ENCODE results near the gene LIN7B. TPM values are rescaled to one million over a fixed set of nuclear protein-coding genes. Genes with fewer than 3 reads are reported as not detected.

Gene LIN7B
- total RNA-seq = 8.9 and 11.0 TPM in 2 replicates

GRCh38 chr19:49113762-49114629 lies at the start of gene LIN7B:
TSS of gene LIN7B (plus strand) at chr19:49114370. CDS start at chr19:49114405, 35 bp downstream.

DNA sequence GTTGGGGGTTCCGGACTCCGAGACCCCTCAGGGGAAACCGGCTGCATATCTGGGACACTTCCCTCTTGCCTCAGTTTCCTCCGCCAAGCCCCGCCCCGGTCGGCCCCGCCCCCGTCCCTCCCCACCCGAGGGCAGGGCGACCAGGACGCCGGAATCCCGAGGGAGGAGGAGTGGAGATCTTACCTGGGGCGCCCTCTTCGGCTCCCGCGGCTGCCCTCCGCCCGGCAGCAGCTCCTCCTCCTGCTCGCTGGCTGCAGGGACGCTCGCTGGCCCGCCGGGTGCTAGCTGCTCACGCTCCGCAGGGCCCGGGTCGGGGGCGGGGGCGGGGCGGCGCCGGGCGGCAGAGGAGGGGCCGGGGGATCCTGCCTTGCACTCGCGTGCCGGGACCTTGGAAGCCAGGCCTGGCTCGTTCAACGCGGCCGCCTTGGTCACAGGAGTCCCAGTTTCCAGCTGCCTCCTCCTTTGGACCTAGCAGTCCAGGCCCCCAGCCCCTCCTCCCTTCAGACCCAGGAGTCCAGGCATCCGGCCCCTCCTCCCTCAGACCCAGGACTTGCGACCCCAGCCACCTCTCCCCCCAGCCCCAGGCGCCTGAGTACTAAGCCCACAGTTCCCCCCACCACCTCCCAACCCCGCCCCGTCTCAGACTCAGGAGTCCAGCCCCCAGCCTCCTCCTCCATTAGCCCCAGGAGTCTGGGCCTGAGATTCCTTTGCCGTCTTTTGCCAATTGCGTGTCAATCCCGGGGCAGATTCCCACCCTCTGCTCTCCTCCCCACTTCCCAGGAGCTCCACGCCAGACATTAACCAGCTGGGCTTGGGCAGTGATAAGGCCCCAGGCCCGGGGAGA lies 49.2 kb upstream of the LIN7B start, which contains the start of gene NTF4:
Gene NTF4 (minus strand): TSS at position 51 of the 844 bp plus-strand sequence. CDS start 2,821 bp downstream, outside the sequence.

GRCh38 chr19:49085020-49085867 lies 28.9 kb upstream of the LIN7B start, which contains the start of gene SNRNP70:
TSS of gene SNRNP70 (plus strand) at chr19:49085451. CDS start at chr19:49086415, 964 bp downstream.

GRCh38 chr19:49118565-49119410 lies 4.6 kb downstream of the LIN7B start, which contains the start of gene C19orf73:
TSS of gene C19orf73 (minus strand) at chr19:49119143. CDS start at chr19:49119022, 121 bp downstream.

DNA sequence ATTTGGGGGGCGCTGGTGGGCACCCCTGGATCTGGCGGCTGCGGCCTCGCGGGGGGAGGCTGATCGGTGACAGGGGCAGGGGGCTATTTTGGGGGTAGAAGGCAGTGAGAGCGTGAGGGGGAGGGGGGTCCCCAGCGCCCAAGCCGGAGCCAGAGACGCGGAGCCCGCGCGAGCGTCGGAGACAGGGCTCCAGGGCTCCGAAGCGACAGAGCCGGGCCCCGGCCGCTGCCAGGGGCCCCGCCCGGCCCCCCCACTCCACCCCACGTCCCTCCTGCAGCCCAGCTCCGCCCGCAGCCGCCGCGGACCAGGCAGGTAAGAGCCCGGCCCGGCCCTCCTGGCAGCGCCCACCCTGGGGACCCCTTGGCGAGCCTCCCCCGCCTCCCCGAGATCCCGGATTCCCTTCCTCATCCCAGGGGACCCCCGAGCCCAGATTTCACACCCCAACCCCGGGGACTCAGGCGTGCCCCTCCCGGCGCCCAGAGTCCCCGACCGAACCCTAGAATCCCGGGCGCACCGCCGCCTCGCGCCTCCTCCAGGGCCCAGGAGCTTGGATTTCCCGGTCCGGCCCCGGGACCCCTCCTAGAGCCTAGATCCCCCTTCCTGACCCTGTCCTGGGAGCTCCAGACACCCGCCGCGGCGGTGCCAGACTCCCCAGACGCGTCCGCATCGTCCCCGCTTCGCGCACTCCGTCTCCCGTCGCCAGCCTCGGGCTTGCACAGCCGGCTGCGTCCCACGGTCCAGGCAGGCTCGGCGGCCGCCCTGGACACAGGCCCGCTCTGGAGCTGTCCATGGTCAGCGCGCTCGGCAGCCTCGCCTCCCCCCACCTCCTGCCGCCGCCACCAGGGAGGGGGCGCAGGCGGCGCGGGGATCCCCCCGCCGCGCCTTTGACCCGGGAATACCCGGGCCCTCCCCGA lies 5.5 kb downstream of the LIN7B start, which contains the start of gene PPFIA3:
Gene PPFIA3 (plus strand): TSS at position 134 of the 914 bp plus-strand sequence. CDS start 8,330 bp downstream, outside the sequence.

DNA sequence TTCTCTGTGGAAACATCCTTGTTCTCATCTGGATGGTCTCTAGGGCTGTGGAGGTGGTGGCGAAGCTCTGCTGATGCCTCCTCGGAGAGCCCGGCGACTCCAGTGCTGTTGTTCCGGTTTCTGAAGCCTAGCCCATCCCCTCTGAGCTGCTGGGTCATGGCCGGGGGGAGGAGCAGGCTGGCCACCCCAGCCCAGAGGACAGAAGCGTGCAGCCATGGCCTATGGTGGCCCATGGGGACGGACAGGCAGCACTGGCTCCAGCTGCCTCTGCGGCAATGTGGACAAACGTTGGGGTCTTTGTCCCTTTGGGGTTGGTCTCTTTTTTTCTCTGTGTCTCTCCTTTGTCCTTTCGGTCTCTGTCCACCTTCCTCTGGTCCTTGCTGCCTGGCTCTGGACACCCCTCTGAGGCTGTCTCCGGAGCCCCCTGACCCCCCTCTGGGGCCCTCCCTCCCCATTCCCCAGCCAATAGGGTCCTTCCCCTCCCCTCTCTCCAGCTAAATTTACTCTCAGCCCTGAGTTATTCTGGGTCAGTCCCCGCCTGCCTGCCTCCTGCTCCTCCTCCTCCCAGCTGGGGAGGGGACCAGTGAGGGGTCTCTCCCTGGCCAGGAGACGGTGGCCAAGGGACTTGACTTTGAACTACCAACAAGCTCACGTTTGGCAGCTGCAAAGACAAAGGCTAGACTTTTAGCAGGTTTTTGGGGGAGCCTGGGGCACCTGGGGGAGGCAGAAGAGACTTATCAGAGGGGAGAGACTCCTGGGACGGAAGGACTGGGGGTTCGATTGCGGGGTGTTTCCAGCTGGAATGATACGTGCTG lies 41.0 kb downstream of the LIN7B start, which contains the start of gene HRC:
Gene HRC (minus strand): TSS at position 392 of the 815 bp plus-strand sequence. CDS start 159 bp downstream, at position 233.

DNA sequence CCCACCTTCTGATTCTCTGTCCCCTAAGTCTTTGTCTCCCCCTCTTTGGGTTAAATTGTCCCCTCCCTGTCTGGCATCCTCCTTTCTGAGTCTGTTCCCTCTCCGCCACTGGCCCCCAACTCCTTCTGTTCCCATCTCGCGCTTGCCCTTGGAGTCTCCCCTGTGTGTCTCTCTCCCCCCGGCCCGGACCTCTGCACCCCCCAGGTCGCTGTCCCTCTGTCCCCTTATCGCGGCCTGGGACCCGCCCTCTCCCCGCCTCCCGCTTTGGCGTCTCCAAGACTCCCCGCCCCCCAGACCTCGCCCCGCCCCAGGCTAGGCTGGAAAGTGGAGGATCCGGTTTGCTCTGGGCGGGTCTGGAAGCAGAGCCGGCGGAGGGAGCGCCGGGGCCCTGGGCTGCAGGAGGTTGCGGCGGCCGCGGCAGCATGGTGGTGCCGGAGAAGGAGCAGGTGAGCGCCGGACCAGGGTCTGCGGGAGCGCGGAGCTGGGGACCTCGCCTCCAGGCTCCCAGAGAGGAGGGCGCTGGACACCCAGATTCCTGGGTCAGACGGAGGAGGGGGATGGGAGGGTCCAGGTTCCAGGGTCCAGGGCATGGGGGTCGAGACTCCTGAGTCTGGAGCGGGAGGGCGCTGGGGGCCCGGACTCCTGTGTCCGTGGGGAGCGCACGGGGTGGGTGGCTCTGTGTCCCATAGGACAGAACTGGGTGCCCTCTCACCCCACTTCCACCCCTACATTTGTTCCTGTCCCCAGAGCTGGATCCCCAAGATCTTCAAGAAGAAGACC lies 43.5 kb downstream of the LIN7B start, which contains the start of gene TRPM4:
Gene TRPM4 (plus strand): TSS at position 348 of the 780 bp plus-strand sequence. CDS start 75 bp downstream, at position 423.

Other genes starting within 250 kb of the LIN7B start
- gene PLEKHA4, start 245.8 kb upstream of the LIN7B start, total RNA-seq = 6.5 and 10.6 TPM in 2 replicates
- gene PPP1R15A, start 241.9 kb upstream of the LIN7B start, total RNA-seq = 51.6 and 53.1 TPM in 2 replicates
- gene TULP2, start 215.6 kb upstream of the LIN7B start, total RNA-seq = 0.28 and 0.55 TPM in 2 replicates
- 117 and 149 TPM in 2 replicates for gene NUCB1, start 214.1 kb upstream of the LIN7B start, total RNA-seq
- 0.14 and 0.18 TPM in 2 replicates for gene DHDH, start 180.7 kb upstream of the LIN7B start, total RNA-seq
- gene BAX, start 159.5 kb upstream of the LIN7B start, total RNA-seq = 77.2 and 141 TPM in 2 replicates
- 5,813 and 7,581 TPM in 2 replicates for gene FTL, start 149.1 kb upstream of the LIN7B start, total RNA-seq
- 29.0 and 45.9 TPM in 2 replicates for gene GYS1, start 121.1 kb upstream of the LIN7B start, total RNA-seq
- 201 and 206 TPM in 2 replicates for gene RUVBL2, start 120.5 kb upstream of the LIN7B start, total RNA-seq
- gene LHB, start 97.3 kb upstream of the LIN7B start, total RNA-seq = not detected in 2 replicates
- not detected in 2 replicates for gene CGB3, start 90.0 kb upstream of the LIN7B start, total RNA-seq
- gene CGB2, start 82.5 kb upstream of the LIN7B start, total RNA-seq = not detected in 2 replicates
- gene CGB1, start 77.5 kb upstream of the LIN7B start, total RNA-seq = not detected in 2 replicates
- gene CGB5, start 70.5 kb upstream of the LIN7B start, total RNA-seq = not detected in 2 replicates
- gene CGB8, start 65.3 kb upstream of the LIN7B start, total RNA-seq = not detected in 2 replicates
- gene CGB7, start 56.6 kb upstream of the LIN7B start, total RNA-seq = 0.09 and 0.14 TPM in 2 replicates
- not detected in 2 replicates for gene NTF4, start 49.6 kb upstream of the LIN7B start, total RNA-seq
- not detected in 2 replicates for gene KCNA7, start 41.7 kb upstream of the LIN7B start, total RNA-seq
- 106 and 162 TPM in 2 replicates for gene SNRNP70, start 28.9 kb upstream of the LIN7B start, total RNA-seq
- 0.28 and 0.83 TPM in 2 replicates for gene C19orf73, start 4.8 kb downstream of the LIN7B start, total RNA-seq
- gene PPFIA3, start 5.2 kb downstream of the LIN7B start, total RNA-seq = 1.4 and 1.6 TPM in 2 replicates
- 0.09 TPM in 1 of 2 replicates, not detected in the other for gene HRC, start 41.0 kb downstream of the LIN7B start, total RNA-seq
- gene TRPM4, start 43.4 kb downstream of the LIN7B start, total RNA-seq = 9.1 and 16.5 TPM in 2 replicates
- gene SLC6A16, start 210.8 kb downstream of the LIN7B start, total RNA-seq = 0.09 TPM in 1 of 2 replicates, not detected in the other
- not detected in 2 replicates for gene CD37, start 221.0 kb downstream of the LIN7B start, total RNA-seq
- 15.9 and 16.4 TPM in 2 replicates for gene TEAD2, start 248.0 kb downstream of the LIN7B start, total RNA-seq
- 0.14 TPM in 1 of 2 replicates, not detected in the other for gene DKKL1, start 249.5 kb downstream of the LIN7B start, total RNA-seq

All from smooth muscle cell of bladder (primary cell).